Activated naive CD8-positive, alpha-beta T cell treated with anti-CD3 and anti-CD28 coated beads, Interleukin-2, amount 50 U/mL, for 24 hours (primary cell): Measurements from ENCODE around the gene PARP9.
"Not testable (repeated sequence)": the region's sequence is repeated elsewhere in the genome, so short reads cannot be mapped to it uniquely, and the experiment has no call there.

ENCODE experiments used
- ATAC-seq: fragments of 150-1000 bp; cut with Tn5 transposase; one replicate; pipeline ENCODE4 v1.10.0; 2021
- DNase-seq: peaks from one replicate; pipeline ENCODE4 v3.0.0; 2021
- H3K27ac Mint-ChIP-seq: one replicate; pipeline ENCODE4 v1.8.0; 2021; ENCODE audit warnings: mild to moderate bottlenecking, mixed read lengths
- H3K27me3 Mint-ChIP-seq: one replicate; pipeline ENCODE4 v1.8.0; 2021; ENCODE audit warnings: mixed read lengths
- H3K36me3 Mint-ChIP-seq: one replicate; pipeline ENCODE4 v1.8.0; 2021; ENCODE audit warnings: low read depth, mixed read lengths
- H3K4me1 Mint-ChIP-seq: one replicate; pipeline ENCODE4 v1.8.0; 2021; ENCODE audit warnings: mixed read lengths
- H3K4me3 Mint-ChIP-seq: one replicate; pipeline ENCODE4 v1.8.0; 2021; ENCODE audit warnings: mild to moderate bottlenecking, moderate library complexity, mixed read lengths
- H3K9me3 Mint-ChIP-seq: one replicate; pipeline ENCODE4 v1.8.0; 2021; ENCODE audit warnings: mixed read lengths

The PARP9 gene

GRCh38 chr3:122586098-122586497 is 22.0 kb upstream of the PARP9 start:
- DNase-seq: no peak
- H3K4me1 Mint-ChIP-seq: peaks cover 65% of the 10 kb centered on the region

GRCh38 chr3:122582390-122582789 is 18.3 kb upstream of the PARP9 start:
- ATAC-seq: no peak
- Mint-ChIP-seq H3K27me3 (no peaks in the 10 kb centered on the region), H3K27ac (no peak overlapping the region), H3K4me3 (no peak overlapping the region), H3K4me1 (peaks cover 57% of the 10 kb centered on the region), H3K36me3 (peaks cover 40% of the 10 kb centered on the region), H3K9me3 (peaks cover 23% of the 10 kb centered on the region)
- no peak for DNase-seq

More at GRCh38 chr3:122586098-122586497, 22.0 kb upstream of the PARP9 start:
- H3K36me3 Mint-ChIP-seq: peaks cover 43% of the 10 kb centered on the region
- H3K27me3 Mint-ChIP-seq: no peaks in the 10 kb centered on the region
- ATAC-seq: peak; percentile 77
- peaks cover 23% of the 10 kb centered on the region for H3K9me3 Mint-ChIP-seq
- no peak overlapping the region for H3K4me3 Mint-ChIP-seq
- peak overlapping the region; percentile 25 for H3K27ac Mint-ChIP-seq

GRCh38 chr3:122581622-122582021 is 17.5 kb upstream of the PARP9 start:
- peaks cover 58% of the 10 kb centered on the region for H3K4me1 Mint-ChIP-seq
- H3K9me3 Mint-ChIP-seq: peaks cover 23% of the 10 kb centered on the region
- ATAC-seq (no peak), DNase-seq (no peak)
- no peak overlapping the region for H3K27ac Mint-ChIP-seq
- H3K27me3 Mint-ChIP-seq: no peaks in the 10 kb centered on the region
- no peak overlapping the region for H3K4me3 Mint-ChIP-seq
- peaks cover 40% of the 10 kb centered on the region for H3K36me3 Mint-ChIP-seq

DNA sequence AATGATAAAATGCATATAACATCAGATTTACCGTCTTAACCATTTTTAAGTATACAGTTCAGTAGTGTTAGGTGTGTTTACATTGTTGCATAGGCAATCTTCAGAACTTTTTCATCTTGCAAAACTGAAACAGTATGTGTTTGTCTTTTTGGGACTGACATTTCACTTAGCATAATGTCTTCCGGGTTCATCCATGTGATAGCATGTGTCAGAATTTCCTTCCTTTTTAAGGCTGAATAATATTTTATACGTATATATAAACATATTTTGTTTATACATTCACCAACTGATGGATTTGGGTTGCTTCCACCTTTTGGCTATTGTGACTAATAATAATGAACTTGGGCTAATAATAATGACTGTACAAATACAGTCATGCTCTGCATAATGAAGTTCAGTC is 16.4 kb upstream of the PARP9 start:
- no peak for DNase-seq
- Mint-ChIP-seq H3K4me1 (peaks cover 58% of the 10 kb centered on the region), H3K27ac (no peak overlapping the region), H3K36me3 (peaks cover 36% of the 10 kb centered on the region), H3K4me3 (no peak overlapping the region), H3K9me3 (peaks cover 23% of the 10 kb centered on the region), H3K27me3 (no peaks in the 10 kb centered on the region)
- ATAC-seq: no peak

DNA sequence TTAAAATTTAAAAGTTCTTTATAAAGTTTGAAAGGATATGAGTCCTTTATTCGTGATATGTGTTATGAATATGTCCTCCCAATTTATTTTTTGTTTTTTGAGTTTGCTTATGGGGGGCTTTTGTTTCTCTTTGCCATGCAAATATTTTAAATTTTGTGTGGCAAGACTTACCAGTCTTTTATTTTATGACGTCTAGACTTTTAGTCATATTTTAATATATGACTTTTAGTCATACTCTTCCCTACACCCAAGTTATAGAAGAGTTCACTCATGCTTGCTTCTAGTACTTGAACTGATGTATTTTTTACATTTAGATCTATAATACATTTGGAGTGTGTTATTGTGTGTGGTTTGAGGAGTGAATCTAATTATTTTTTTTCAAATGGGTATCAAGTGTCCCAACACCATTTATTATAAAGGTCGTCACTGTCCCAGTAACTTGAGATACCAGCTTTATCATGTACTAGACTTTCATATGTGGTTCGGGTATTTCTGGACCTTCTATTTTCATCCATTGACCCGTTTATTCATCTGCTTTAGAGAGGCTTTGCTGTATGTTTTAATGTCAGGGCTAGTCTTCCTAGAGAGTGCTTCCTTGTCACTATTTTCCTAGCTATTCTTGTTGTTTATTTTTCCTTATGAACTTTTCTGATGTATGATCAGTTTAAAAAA is 14.1 kb upstream of the PARP9 start:
- H3K27me3 Mint-ChIP-seq: no peaks in the 10 kb centered on the region
- ATAC-seq (no peak), DNase-seq (no peak)
- H3K4me1 Mint-ChIP-seq: peaks cover 58% of the 10 kb centered on the region
- peaks cover 18% of the 10 kb centered on the region for H3K9me3 Mint-ChIP-seq
- H3K36me3 Mint-ChIP-seq: peaks cover 27% of the 10 kb centered on the region
- H3K27ac Mint-ChIP-seq: peak overlapping the region; percentile 99
- H3K4me3 Mint-ChIP-seq: peak overlapping the region; percentile 97

DNA sequence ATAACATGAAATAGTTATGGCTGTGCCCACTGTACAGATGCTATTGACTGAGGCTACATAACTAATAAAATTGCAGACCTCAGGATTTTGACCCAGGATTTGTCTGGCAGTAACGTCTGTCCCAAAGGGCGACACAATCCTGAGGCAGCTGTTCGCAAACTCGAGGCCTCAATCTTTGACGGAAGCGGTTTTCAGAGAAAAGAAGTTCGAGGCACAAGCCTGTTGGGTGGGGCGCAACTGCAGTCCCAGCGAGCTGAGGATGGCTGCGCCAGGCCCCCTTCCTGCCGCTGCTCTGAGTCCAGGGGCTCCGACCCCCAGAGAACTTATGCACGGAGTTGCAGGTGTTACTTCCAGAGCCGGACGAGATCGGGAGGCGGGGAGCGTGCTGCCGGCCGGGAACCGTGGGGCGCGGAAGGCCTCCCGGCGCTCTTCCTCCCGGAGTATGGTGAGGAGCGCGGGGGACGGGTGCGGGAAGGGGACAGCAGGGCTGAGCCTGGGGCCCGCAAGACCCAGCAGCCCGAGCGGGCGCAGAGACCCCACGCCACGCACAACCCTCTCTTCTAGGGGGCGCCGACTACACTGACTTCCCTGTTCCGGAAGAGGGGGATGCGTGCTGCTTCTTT is 13.4 kb upstream of the PARP9 start, which contains the start of gene PARP15:
Gene PARP15, plus strand, starts transcription at position 242 of the 623 bp plus-strand sequence. Its CDS starts 18 bp downstream, at position 260.
- peak within 1 kb of the TSS; percentile 99 for H3K27ac Mint-ChIP-seq
- peaks cover 65% of the 10 kb centered on the region for H3K4me1 Mint-ChIP-seq
- peaks cover 28% of the 10 kb centered on the region for H3K36me3 Mint-ChIP-seq
- H3K27me3 Mint-ChIP-seq: no peaks in the 10 kb centered on the region
- DNase-seq (peak; percentile 56), ATAC-seq (peak; percentile 13)
- peaks cover 13% of the 10 kb centered on the region for H3K9me3 Mint-ChIP-seq
- H3K4me3 Mint-ChIP-seq: peak within 1 kb of the TSS; percentile 97

- DNase-seq (peak; percentile 57), ATAC-seq (peak; percentile 91)
- Mint-ChIP-seq H3K36me3 (peaks cover 25% of the 10 kb centered on the region), H3K9me3 (peaks cover 3% of the 10 kb centered on the region), H3K27me3 (no peaks in the 10 kb centered on the region), H3K4me3 (peak overlapping the region; percentile 39), H3K27ac (peak overlapping the region; percentile 99), H3K4me1 (peaks cover 71% of the 10 kb centered on the region)
Observed at GRCh38 chr3:122576174-122576940, 12.3 kb upstream of the PARP9 start.

DNA sequence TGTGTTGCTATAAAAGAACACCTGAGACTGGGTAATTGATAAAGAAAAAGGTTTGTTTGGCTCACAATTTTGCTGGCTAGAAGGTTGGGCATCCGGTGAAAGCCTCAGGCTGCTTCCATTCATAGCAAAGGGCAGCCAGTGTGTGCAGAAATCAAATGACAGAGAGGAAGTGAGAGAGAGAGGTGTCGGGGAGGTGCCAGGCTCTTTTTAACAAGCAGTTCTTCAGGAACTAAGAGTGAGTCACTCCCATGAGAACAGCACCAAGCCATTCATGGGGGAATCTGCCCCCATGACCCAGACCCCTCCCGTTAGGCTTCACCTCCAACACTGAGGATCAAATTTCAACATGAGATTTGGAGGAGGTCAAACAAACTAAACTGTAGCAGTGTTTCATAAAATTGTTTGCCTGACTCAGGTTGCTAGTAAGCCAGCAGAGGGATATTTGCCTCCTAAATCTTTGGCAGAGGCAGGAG is 8.9 kb upstream of the PARP9 start:
- H3K9me3 Mint-ChIP-seq: no peaks in the 10 kb centered on the region
- H3K27me3 Mint-ChIP-seq: no peaks in the 10 kb centered on the region
- peaks cover 46% of the 10 kb centered on the region for H3K36me3 Mint-ChIP-seq
- no peak overlapping the region for H3K4me3 Mint-ChIP-seq
- peaks cover 78% of the 10 kb centered on the region for H3K4me1 Mint-ChIP-seq
- ATAC-seq (peak; percentile 37), DNase-seq (peak; percentile 30)
- H3K27ac Mint-ChIP-seq: peak overlapping the region; percentile 78

GRCh38 chr3:122568755-122569154 is 4.7 kb upstream of the PARP9 start:
- no peaks in the 10 kb centered on the region for H3K27me3 Mint-ChIP-seq

DNA sequence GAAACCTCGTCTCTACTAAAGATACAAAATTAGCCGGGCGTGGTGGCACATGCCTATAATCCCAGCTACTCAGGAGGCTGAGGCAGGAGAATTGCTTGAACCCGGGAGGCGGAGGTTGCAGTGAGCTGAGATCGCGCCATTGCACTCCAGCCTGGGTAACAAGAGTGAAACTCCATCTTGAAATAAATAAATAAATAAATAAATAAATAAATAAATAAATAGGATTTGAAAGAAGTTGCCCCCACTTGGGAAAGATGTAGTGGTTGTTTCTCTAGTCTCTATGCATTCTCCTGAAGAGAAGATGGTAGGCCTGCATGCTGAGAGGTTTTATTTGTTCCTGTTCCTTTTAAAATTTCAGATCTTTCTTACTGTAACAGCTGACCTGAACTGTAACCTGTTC is 4.0 kb upstream of the PARP9 start:
- Mint-ChIP-seq H3K27ac (peak overlapping the region; percentile 24), H3K36me3 (peaks cover 60% of the 10 kb centered on the region), H3K4me1 (peaks cover 71% of the 10 kb centered on the region)
- H3K9me3 Mint-ChIP-seq, DNase-seq, H3K4me3 Mint-ChIP-seq, H3K27me3 Mint-ChIP-seq, ATAC-seq: not testable (repeated sequence)

More at GRCh38 chr3:122568755-122569154, 4.7 kb upstream of the PARP9 start:
- ATAC-seq: no peak
- Mint-ChIP-seq H3K4me3 (no peak overlapping the region), H3K27ac (peak overlapping the region; percentile 29), H3K36me3 (peaks cover 61% of the 10 kb centered on the region), H3K9me3 (no peaks in the 10 kb centered on the region), H3K4me1 (peaks cover 73% of the 10 kb centered on the region)
- DNase-seq: no peak

- ATAC-seq (no peak), DNase-seq (no peak)
- no peaks in the 10 kb centered on the region for H3K27me3 Mint-ChIP-seq
- H3K4me3 Mint-ChIP-seq: peak overlapping the region; percentile 90
- peaks cover 64% of the 10 kb centered on the region for H3K4me1 Mint-ChIP-seq
- peaks cover 32% of the 10 kb centered on the region for H3K36me3 Mint-ChIP-seq
- H3K27ac Mint-ChIP-seq: peak overlapping the region; percentile 96
- no peaks in the 10 kb centered on the region for H3K9me3 Mint-ChIP-seq
Observed at GRCh38 chr3:122563717-122564025, 429 bp downstream of the PARP9 start.

DNA sequence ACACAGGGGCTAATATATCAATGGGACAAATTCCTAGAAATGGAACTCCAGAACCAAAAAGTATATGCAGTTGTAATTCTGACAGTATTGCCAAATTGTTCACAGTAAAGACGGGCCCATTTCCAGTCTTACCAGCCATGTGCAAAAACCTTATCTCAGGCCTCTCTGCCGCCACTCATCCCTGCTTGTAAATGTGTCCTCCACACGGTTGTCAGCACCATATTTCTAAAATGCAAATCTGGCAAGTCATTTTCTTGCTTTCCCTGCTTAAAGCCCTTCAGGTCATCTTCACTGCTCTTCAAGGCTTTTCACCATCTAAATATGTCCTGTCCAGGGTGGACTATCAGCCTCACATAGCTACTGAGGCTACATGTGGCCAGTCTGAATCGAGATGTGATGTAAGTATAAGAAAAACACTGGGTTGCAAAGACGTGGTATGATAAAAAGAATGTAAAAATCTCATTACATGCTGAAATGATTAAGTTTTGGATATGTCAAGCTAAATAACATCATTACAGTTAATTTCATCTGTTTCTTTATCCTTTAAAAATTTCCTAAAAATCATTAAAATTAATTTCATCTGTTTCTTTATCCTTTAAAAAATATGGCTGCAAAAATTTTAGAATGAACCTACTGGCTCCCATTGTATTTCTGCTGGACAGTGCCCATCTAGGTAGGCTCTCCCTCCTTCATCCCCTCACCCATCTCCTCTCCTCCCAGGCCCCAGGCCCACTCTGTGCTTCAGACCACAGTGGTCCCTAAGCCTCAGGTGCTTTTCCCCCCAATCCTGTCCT is 980 bp downstream of the PARP9 start:
- no peak for DNase-seq
- peak overlapping the region; percentile 96 for H3K27ac Mint-ChIP-seq
- H3K36me3 Mint-ChIP-seq: peaks cover 28% of the 10 kb centered on the region

DNA sequence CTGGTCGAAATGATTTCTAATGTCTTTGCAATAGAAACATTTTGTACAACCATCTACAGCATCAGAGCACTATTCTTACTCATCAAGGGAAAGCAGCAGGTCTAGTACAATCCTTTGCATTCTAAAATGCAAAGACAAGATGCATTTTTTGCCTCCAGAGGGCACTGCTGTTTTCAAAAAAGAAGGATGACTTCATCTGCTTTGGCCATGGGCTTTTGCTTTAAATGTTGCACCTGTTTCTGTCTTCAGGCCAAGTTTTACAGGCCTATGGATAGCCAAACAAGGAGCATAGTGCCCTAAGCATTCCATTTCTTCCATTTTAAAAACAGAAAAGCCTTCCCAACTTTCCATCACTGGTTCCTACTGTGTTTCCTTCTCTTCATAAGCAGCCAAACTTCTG is 3.4 kb downstream of the PARP9 start:
- H3K9me3 Mint-ChIP-seq: no peaks in the 10 kb centered on the region
- H3K4me3 Mint-ChIP-seq: no peak overlapping the region
- H3K4me1 Mint-ChIP-seq: peaks cover 40% of the 10 kb centered on the region
- peak overlapping the region; percentile 27 for H3K27ac Mint-ChIP-seq
- H3K36me3 Mint-ChIP-seq: peaks cover 19% of the 10 kb centered on the region
- no peaks in the 10 kb centered on the region for H3K27me3 Mint-ChIP-seq
- ATAC-seq (peak; percentile 14), DNase-seq (peak; percentile 53)

More for the DNA sequence above, 980 bp downstream of the PARP9 start:
- no peak for ATAC-seq
- Mint-ChIP-seq H3K9me3 (no peaks in the 10 kb centered on the region), H3K4me1 (peaks cover 59% of the 10 kb centered on the region), H3K4me3 (peak overlapping the region; percentile 90), H3K27me3 (no peaks in the 10 kb centered on the region)

DNA sequence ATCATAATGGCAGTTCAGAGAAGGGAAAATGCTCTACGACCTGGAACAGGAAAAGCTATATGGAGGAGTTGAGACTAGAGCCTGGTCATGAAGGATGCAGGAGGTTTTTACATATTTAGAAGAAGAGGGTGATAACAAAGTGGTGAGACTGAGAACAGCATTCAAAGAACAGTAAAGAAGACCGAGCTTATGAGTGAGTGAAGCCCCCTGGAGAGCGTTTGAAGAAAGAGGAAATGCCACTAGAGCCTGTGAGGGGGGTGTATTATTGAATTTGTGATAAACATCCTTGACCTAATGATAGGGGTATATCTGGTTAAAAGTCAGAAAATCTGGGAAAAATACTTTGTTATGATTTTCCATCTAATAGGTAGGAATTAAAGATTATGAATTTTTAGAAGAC is 4.2 kb downstream of the PARP9 start:
- ATAC-seq (no peak), DNase-seq (no peak)
- Mint-ChIP-seq H3K36me3 (peaks cover 24% of the 10 kb centered on the region), H3K9me3 (no peaks in the 10 kb centered on the region), H3K4me1 (peaks cover 34% of the 10 kb centered on the region), H3K27me3 (no peaks in the 10 kb centered on the region), H3K27ac (peak overlapping the region; percentile 3), H3K4me3 (no peak overlapping the region)
